ENCODE results near the gene LY9. TPM values are rescaled to one million over a fixed set of nuclear protein-coding genes. Genes with fewer than 3 reads are reported as not detected.

LY9 gene
- 7.6 TPM for polyA plus RNA-seq (2012; ENCODE audit: missing spikeins)

GRCh38 chr1:160795951-160796383 is at the start of gene LY9:
LY9 (plus strand) TSS chr1:160796174; CDS start chr1:160796188, 14 bp downstream.
- TF ChIP-seq TAF1 (IDR thresholded peaks at IDR 0.05; ENCODE audit: borderline replicate concordance, low read depth, low read length) (0 out of 2 replicates have a peak, but pooled peaks have one; percentile 42), POLR2A (IDR thresholded peaks at IDR 0.05; ENCODE audit: low read depth, low read length) (peak; percentile 50; the same call in 1 of the 2 replicates), POLR2AphosphoS5 (IDR thresholded peaks at IDR 0.05; ENCODE audit: low read depth, low read length) (no peak)
- FAIRE-seq = peak; percentile 99
- DNase-seq (ENCODE audit: insufficient read length) = no peak

- FAIRE-seq (peak; percentile 70), DNase-seq (ENCODE audit: insufficient read length) (no peak)
- no peak for TF ChIP-seq TAF1 (IDR thresholded peaks at IDR 0.05; ENCODE audit: borderline replicate concordance, low read depth, low read length)
- TF ChIP-seq POLR2A (IDR thresholded peaks at IDR 0.05; ENCODE audit: low read depth, low read length) = no peak
- no peak for TF ChIP-seq POLR2AphosphoS5 (IDR thresholded peaks at IDR 0.05; ENCODE audit: low read depth, low read length)
Measured at GRCh38 chr1:160746836-160747500, 49.0 kb upstream of the LY9 start.

- no peak for FAIRE-seq
- TF ChIP-seq POLR2A (IDR thresholded peaks at IDR 0.05; ENCODE audit: low read depth, low read length) (no peak), POLR2AphosphoS5 (IDR thresholded peaks at IDR 0.05; ENCODE audit: low read depth, low read length) (no peak), TAF1 (IDR thresholded peaks at IDR 0.05; ENCODE audit: borderline replicate concordance, low read depth, low read length) (no peak)
- DNase-seq (ENCODE audit: insufficient read length) = no peak
Measured at GRCh38 chr1:160747717-160748116, 48.3 kb upstream of the LY9 start.

GRCh38 chr1:160748181-160748877 is 47.6 kb upstream of the LY9 start:
- no peak for TF ChIP-seq POLR2A (IDR thresholded peaks at IDR 0.05; ENCODE audit: low read depth, low read length)
- TF ChIP-seq POLR2AphosphoS5 (IDR thresholded peaks at IDR 0.05; ENCODE audit: low read depth, low read length) = no peak
- TF ChIP-seq TAF1 (IDR thresholded peaks at IDR 0.05; ENCODE audit: borderline replicate concordance, low read depth, low read length) = no peak
- FAIRE-seq (peak; percentile 51), DNase-seq (ENCODE audit: insufficient read length) (no peak)

GRCh38 chr1:160748878-160749269 is 47.1 kb upstream of the LY9 start:
- TF ChIP-seq POLR2AphosphoS5 (IDR thresholded peaks at IDR 0.05; ENCODE audit: low read depth, low read length) (no peak), POLR2A (IDR thresholded peaks at IDR 0.05; ENCODE audit: low read depth, low read length) (no peak), TAF1 (IDR thresholded peaks at IDR 0.05; ENCODE audit: borderline replicate concordance, low read depth, low read length) (no peak)
- DNase-seq (ENCODE audit: insufficient read length) (no peak), FAIRE-seq (no peak)

GRCh38 chr1:160750608-160751007 is 45.4 kb upstream of the LY9 start:
- no peak for DNase-seq (ENCODE audit: insufficient read length)
- no peak for FAIRE-seq
- 0 out of 2 replicates have a peak, but pooled peaks have one; percentile 8 for TF ChIP-seq POLR2AphosphoS5 (IDR thresholded peaks at IDR 0.05; ENCODE audit: low read depth, low read length)
- TF ChIP-seq TAF1 (IDR thresholded peaks at IDR 0.05; ENCODE audit: borderline replicate concordance, low read depth, low read length) = no peak

GRCh38 chr1:160752406-160752805 is 43.6 kb upstream of the LY9 start:
- no peak for DNase-seq (ENCODE audit: insufficient read length)
- no peak for FAIRE-seq
- TF ChIP-seq POLR2A (IDR thresholded peaks at IDR 0.05; ENCODE audit: low read depth, low read length) = no peak
- no peak for TF ChIP-seq POLR2AphosphoS5 (IDR thresholded peaks at IDR 0.05; ENCODE audit: low read depth, low read length)
- TF ChIP-seq TAF1 (IDR thresholded peaks at IDR 0.05; ENCODE audit: borderline replicate concordance, low read depth, low read length) = no peak

GRCh38 chr1:160752924-160753323 is 43.0 kb upstream of the LY9 start:
- TF ChIP-seq TAF1 (IDR thresholded peaks at IDR 0.05; ENCODE audit: borderline replicate concordance, low read depth, low read length) (no peak), POLR2AphosphoS5 (IDR thresholded peaks at IDR 0.05; ENCODE audit: low read depth, low read length) (no peak), POLR2A (IDR thresholded peaks at IDR 0.05; ENCODE audit: low read depth, low read length) (no peak)
- no peak for FAIRE-seq
- DNase-seq (ENCODE audit: insufficient read length) = no peak

GRCh38 chr1:160753594-160753993 is 42.4 kb upstream of the LY9 start:
- DNase-seq (ENCODE audit: insufficient read length) = no peak
- TF ChIP-seq POLR2AphosphoS5 (IDR thresholded peaks at IDR 0.05; ENCODE audit: low read depth, low read length) (0 out of 2 replicates have a peak, but pooled peaks have one; percentile 32), TAF1 (IDR thresholded peaks at IDR 0.05; ENCODE audit: borderline replicate concordance, low read depth, low read length) (no peak), POLR2A (IDR thresholded peaks at IDR 0.05; ENCODE audit: low read depth, low read length) (peak; percentile 33)
- FAIRE-seq = no peak

GRCh38 chr1:160755461-160755860 is 40.5 kb upstream of the LY9 start:
- TF ChIP-seq POLR2AphosphoS5 (IDR thresholded peaks at IDR 0.05; ENCODE audit: low read depth, low read length) (no peak), POLR2A (IDR thresholded peaks at IDR 0.05; ENCODE audit: low read depth, low read length) (no peak), TAF1 (IDR thresholded peaks at IDR 0.05; ENCODE audit: borderline replicate concordance, low read depth, low read length) (no peak)
- DNase-seq (ENCODE audit: insufficient read length) (no peak), FAIRE-seq (peak; percentile 44)

GRCh38 chr1:160755911-160756848 is 39.8 kb upstream of the LY9 start:
- TF ChIP-seq POLR2AphosphoS5 (IDR thresholded peaks at IDR 0.05; ENCODE audit: low read depth, low read length) (peak; percentile 29; the same call in 1 of the 2 replicates), POLR2A (IDR thresholded peaks at IDR 0.05; ENCODE audit: low read depth, low read length) (no peak), TAF1 (IDR thresholded peaks at IDR 0.05; ENCODE audit: borderline replicate concordance, low read depth, low read length) (no peak)
- DNase-seq (ENCODE audit: insufficient read length) = no peak
- FAIRE-seq = peak; percentile 65

Data from GM12892 (cell line).